Bronchial epithelial cell (primary cell): ENCODE data around the gene PKM. TPM values are rescaled to one million over a fixed set of nuclear protein-coding genes. Genes with fewer than 3 reads are reported as not detected.

Experiments
- DNase-seq: peaks from one replicate; pipeline ENCODE4 v3.0.0-alpha.2; 2010; ENCODE audit warnings: low read depth
- FAIRE-seq: peaks from 2 replicates; lab custom pipeline; 2011; peaks lifted over from hg19 to GRCh38; lab: Jason Lieb, UNC
- H3K27me3 ChIP-seq: 2 replicates; pipeline ENCODE4 v1.5.1; 2011; ENCODE audit warnings: low read length; ENCODE audit not compliant: control insufficient read depth, insufficient read depth
- H3K36me3 ChIP-seq: 2 replicates; pipeline ENCODE4 v1.5.1; 2011; ENCODE audit warnings: low read length; ENCODE audit not compliant: control insufficient read depth, insufficient read depth
- H3K4me3 ChIP-seq: 2 replicates; pipeline ENCODE4 v1.5.1; 2011; ENCODE audit warnings: mild to moderate bottlenecking, low read depth, low read length, control low read depth
- total RNA-seq: library from RNA; depleted of rRNA; stranded (reverse); fragments of >200 nt; gene quantifications from 2 replicates; pipeline ENCODE4 v1.2.1, GENCODE V29; 2014
- TF ChIP-seq, protein P1 (sequence below): IDR thresholded peaks from 2 replicates; pipeline ENCODE4 v1.5.1; 2011; ENCODE audit warnings: mild to moderate bottlenecking, moderate library complexity, low read length, control low read depth, inconsistent platforms; ENCODE audit not compliant: insufficient read depth, severe bottlenecking

The PKM gene
- total RNA-seq, 1 donor from 2014 or later = 1,045 TPM

DNA sequence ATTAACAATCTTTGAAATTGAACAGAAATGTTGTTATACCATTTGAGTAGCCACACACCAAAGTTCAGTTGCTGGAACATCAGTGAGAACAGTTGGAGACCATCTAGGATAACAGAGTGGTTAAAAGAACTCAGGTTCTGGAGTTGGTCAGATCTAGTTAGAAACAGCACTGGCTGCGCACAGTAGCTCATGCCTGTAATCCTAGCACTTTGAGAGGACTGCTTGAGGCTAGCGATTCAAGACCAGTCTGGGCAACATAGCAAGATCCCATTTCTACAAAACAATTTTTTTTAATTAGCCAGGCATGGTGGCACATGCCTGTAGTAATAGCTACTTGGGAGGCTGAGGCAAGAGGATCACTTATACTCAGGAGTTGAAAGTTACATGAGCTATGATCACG lies 7.6 kb upstream of the PKM start:
- Histone ChIP-seq H3K4me3 (no peak overlapping the region), H3K36me3 (peaks cover 10% of the 10 kb centered on the region), H3K27me3 (no peaks in the 10 kb centered on the region)
- DNase-seq = no peak
- no peak for FAIRE-seq
- TF ChIP-seq, protein P1, sequence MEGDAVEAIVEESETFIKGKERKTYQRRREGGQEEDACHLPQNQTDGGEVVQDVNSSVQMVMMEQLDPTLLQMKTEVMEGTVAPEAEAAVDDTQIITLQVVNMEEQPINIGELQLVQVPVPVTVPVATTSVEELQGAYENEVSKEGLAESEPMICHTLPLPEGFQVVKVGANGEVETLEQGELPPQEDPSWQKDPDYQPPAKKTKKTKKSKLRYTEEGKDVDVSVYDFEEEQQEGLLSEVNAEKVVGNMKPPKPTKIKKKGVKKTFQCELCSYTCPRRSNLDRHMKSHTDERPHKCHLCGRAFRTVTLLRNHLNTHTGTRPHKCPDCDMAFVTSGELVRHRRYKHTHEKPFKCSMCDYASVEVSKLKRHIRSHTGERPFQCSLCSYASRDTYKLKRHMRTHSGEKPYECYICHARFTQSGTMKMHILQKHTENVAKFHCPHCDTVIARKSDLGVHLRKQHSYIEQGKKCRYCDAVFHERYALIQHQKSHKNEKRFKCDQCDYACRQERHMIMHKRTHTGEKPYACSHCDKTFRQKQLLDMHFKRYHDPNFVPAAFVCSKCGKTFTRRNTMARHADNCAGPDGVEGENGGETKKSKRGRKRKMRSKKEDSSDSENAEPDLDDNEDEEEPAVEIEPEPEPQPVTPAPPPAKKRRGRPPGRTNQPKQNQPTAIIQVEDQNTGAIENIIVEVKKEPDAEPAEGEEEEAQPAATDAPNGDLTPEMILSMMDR = no peak

DNA sequence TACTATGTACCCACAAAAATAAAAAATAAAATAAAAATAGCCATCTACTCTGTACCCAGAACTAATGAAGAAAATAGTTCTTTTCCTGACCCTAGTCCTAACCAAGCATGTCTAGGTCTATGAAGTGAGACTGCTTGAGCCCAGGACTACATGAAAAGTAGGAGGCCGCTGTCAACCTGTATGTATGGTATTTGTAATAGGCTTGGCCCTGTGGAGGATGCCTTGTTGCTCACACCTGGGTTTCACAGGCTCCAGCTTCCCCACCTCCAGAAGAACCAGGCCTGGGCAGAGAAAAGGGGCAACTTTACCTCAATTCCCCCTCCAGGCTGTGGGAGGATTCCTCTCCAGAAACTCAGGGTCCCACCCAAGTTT lies 6.8 kb upstream of the PKM start:
- TF ChIP-seq, protein P1 = no peak
- Histone ChIP-seq H3K27me3 (no peaks in the 10 kb centered on the region), H3K36me3 (peaks cover 10% of the 10 kb centered on the region), H3K4me3 (no peak overlapping the region)
- FAIRE-seq (no peak), DNase-seq (peak; percentile 49)

DNA sequence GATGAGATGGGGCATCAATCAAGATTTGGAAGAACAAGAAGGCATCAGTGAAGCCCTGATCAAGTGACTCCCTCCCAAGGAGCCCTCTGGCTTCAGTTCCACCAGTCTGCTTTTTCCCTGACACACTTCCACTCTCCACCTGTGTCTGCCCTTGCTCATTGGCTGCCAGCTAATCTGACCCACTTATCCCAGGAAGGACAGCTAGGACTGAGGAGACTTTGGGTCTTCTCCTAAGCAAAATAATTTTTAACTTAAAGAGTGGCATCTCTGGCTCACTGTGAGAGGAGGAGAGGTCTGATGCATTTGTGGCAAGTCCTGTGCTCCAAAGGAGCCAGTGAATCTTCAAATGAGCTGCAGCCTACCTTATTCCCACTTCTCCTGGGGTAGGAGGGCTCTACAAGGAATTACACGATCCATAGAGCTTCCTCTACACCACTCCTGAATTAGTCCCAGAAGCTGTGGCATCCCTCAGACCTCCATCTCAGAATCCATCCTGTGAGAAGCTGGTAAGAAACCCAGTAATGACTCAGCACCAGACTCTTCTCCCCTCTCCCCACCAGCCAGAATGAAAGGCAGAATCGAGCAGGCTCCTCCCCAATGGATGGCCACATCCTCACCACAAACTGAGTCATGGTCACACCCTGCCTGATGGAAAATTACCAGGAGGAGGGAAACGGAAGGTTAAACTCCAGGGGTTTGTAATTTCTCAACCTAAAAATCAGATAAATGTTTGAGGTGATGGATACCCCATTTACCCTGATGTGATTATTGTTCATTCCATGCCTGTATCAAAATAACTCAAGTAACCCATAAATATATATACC lies 6.3 kb upstream of the PKM start:
- Histone ChIP-seq H3K27me3 (no peaks in the 10 kb centered on the region), H3K4me3 (no peak overlapping the region), H3K36me3 (peaks cover 8% of the 10 kb centered on the region)
- TF ChIP-seq, protein P1 = no peak
- FAIRE-seq (peak; percentile 84), DNase-seq (peak; percentile 98)

DNA sequence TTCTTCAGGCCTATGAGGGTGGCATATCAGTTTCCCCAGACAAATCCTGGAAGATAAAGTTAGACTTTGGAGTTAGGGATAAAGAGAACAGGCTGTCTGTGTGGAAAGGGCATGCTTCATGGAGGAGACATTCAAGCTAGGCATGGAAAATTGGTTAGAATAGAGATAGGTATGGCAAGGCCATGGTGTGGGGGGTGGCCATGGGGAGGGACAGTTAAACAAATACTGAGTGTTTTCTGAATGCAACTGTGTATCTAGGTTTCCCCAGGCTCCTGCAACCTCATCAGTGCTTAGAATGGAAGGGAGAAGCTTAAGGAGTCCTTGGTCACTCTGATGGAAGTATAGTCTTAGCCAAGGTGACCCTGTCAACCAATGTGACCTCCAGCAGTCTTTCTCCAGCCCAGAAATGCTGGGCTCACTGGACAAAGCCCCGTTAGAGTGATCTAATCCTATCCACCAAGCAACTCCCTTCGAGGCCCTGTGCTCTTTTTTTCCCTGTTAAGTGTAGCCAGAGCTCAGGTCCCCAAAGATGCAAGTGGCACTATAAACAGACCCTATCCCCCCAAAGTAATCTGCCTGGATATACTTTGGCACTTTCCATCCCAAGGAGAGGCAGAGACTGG lies 5.5 kb upstream of the PKM start:
- no peak for DNase-seq
- Histone ChIP-seq H3K4me3 (no peak overlapping the region), H3K27me3 (no peaks in the 10 kb centered on the region), H3K36me3 (peaks cover 4% of the 10 kb centered on the region)
- TF ChIP-seq, protein P1 = no peak
- FAIRE-seq = no peak

DNA sequence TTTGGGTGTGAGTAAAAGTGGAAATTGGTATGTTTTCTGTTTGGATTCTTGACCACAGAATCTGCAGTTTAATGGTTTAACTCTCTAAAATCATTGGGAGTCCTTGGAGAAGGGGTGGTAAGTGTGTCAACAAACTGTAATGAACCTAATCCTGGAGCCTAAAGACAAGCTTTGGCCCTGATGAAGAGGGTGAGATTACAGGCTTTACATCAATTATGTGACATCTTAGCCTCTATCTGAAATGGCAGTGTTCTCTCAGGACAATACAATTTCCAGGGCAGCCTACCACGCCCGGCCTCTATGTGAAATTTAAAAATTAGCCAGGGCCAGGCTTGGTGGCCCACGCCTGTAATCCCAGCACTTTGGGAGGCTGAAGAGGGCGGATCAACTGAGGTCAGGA lies 4.3 kb upstream of the PKM start:
- DNase-seq (no peak), FAIRE-seq (no peak)
- TF ChIP-seq, protein P1 = no peak
- H3K36me3 ChIP-seq = no peaks in the 10 kb centered on the region
- no peaks in the 10 kb centered on the region for H3K27me3 ChIP-seq
- H3K4me3 ChIP-seq = no peak overlapping the region
